Tibial nerve (tissue), 4 donors: ENCODE data around the gene UGT1A6.

ENCODE experiments used
- CTCF ChIP-seq, 5 experiments: fragments of 200-600 bp in 3 of 5; fragments of 450-650 bp in 2 of 5; sonication (generic) in 3 of 5; IDR thresholded peaks; one replicate each; pipeline ENCODE4 v1.5.1; 2016 to 2019; ENCODE audit warnings: antibody characterized with exemption in 5 of 5, mild to moderate bottlenecking in 3 of 5, moderate library complexity in 2 of 5
- EP300 ChIP-seq, 2 donors: sonication (generic); formaldehyde crosslinking; IDR thresholded peaks; one replicate each; pipeline ENCODE4 v1.6.1; 2017; ENCODE audit warnings: antibody characterized with exemption in 2 of 2, mild to moderate bottlenecking in 1 of 2
- POLR2A ChIP-seq, 2 donors: fragments of 450-650 bp; IDR thresholded peaks; one replicate each; pipeline ENCODE4 v1.6.1; 2017; ENCODE audit warnings: antibody characterized with exemption in 2 of 2, mild to moderate bottlenecking in 2 of 2, moderate library complexity in 2 of 2

- TF ChIP-seq CTCF (IDR thresholded peaks at IDR 0.05) (no peak), POLR2A (IDR thresholded peaks at IDR 0.05) (no peak), EP300 (IDR thresholded peaks at IDR 0.05) (no peak)
Observed at GRCh38 chr2:233754872-233755611, 62.4 kb downstream of the UGT1A6 start.
